ENCODE data around the gene TALDO1.

- no peak for TF ChIP-seq CTCF (conservative IDR thresholded peaks at IDR 0.05; ENCODE audit: low read length)
- TF ChIP-seq EZH2phosphoT487 (IDR thresholded peaks at IDR 0.05; ENCODE audit: borderline replicate concordance), result no peak
Measured at GRCh38 chr11:772429-773390, 25.4 kb downstream of the TALDO1 start.

All from Loucy (cell line).